NOMO-1 treated with DMSO at 0.1 percent for 48 hours (cell line): ENCODE results near the gene CGB3.
"Not testable (repeated sequence)": the region's sequence is repeated elsewhere in the genome, so short reads cannot be mapped to it uniquely, and the experiment has no call there.

Experiments used
- DNase-seq: peaks from one replicate; lab custom pipeline; 2025; ENCODE audit not compliant: unreplicated experiment; lab: John Stamatoyannopoulos, UW

The CGB3 gene

GRCh38 chr19:49042666-49043065 is 18.5 kb upstream of the CGB3 start:
- DNase-seq: not testable (repeated sequence)

GRCh38 chr19:49042177-49042576 is 18.0 kb upstream of the CGB3 start:
- no peak for DNase-seq

GRCh38 chr19:49039736-49040135 is 15.6 kb upstream of the CGB3 start:
- DNase-seq: not testable (repeated sequence)

- DNase-seq: not testable (repeated sequence)
Measured at GRCh38 chr19:49038557-49039276, 14.6 kb upstream of the CGB3 start.

GRCh38 chr19:49038111-49038510 is 14.0 kb upstream of the CGB3 start:
- DNase-seq: not testable (repeated sequence)

- peak; percentile 24 for DNase-seq
Measured at GRCh38 chr19:49036815-49037214, 12.7 kb upstream of the CGB3 start, which contains the start of gene CGB1. CGB1 (minus strand) TSS chr19:49036895; CDS start chr19:49036711, 184 bp downstream.

GRCh38 chr19:49031642-49032301 is 7.6 kb upstream of the CGB3 start, which contains the start of gene CGB2:
CGB2 (plus strand) TSS chr19:49031890; CDS start chr19:49032096, 206 bp downstream.
- not testable (repeated sequence) for DNase-seq

GRCh38 chr19:49030323-49030722 is 6.2 kb upstream of the CGB3 start:
- not testable (repeated sequence) for DNase-seq

GRCh38 chr19:49029749-49030148 is 5.6 kb upstream of the CGB3 start:
- not testable (repeated sequence) for DNase-seq

- DNase-seq: not testable (repeated sequence)
Measured at GRCh38 chr19:49028686-49029085, 4.6 kb upstream of the CGB3 start.

- not testable (repeated sequence) for DNase-seq
Measured at GRCh38 chr19:49025599-49025998, 1.5 kb upstream of the CGB3 start.

GRCh38 chr19:49025088-49025487 is 955 bp upstream of the CGB3 start:
- not testable (repeated sequence) for DNase-seq

GRCh38 chr19:49022116-49022515 is 2.0 kb downstream of the CGB3 start:
- DNase-seq: no peak

GRCh38 chr19:49020931-49021895 is 2.9 kb downstream of the CGB3 start:
- peak; percentile 29 for DNase-seq

GRCh38 chr19:49020342-49020741 is 3.8 kb downstream of the CGB3 start:
- no peak for DNase-seq

- DNase-seq: peak; percentile 13
Measured at GRCh38 chr19:49019242-49019932, 4.7 kb downstream of the CGB3 start.

GRCh38 chr19:49018388-49019241 is 5.5 kb downstream of the CGB3 start:
- DNase-seq: not testable (repeated sequence)

- DNase-seq: peak; percentile 59
Measured at GRCh38 chr19:49017666-49018351, 6.3 kb downstream of the CGB3 start.
